Muscle of back (tissue), 13 donors: ENCODE results near the gene RDH8. TPM values are rescaled to one million over a fixed set of nuclear protein-coding genes. Genes with fewer than 3 reads are reported as not detected.

Source experiments
- DNase-seq, 3 donors: peaks; one replicate each; pipeline versions ENCODE4 v3.0.0 to v3.0.0-alpha.2; 2013
- long read RNA-seq, 9 donors: transcript quantifications; one replicate each; lab custom pipeline, GENCODE V29; 2026
- polyA plus RNA-seq, 10 donors: library from polyadenylated mRNA; unstranded; fragments of 120-200 nt; gene quantifications; one replicate each; pipeline ENCODE4 v1.2.1, GENCODE V29; 2013; ENCODE audit not compliant: insufficient read length in 10 of 10

The RDH8 gene, protein sequence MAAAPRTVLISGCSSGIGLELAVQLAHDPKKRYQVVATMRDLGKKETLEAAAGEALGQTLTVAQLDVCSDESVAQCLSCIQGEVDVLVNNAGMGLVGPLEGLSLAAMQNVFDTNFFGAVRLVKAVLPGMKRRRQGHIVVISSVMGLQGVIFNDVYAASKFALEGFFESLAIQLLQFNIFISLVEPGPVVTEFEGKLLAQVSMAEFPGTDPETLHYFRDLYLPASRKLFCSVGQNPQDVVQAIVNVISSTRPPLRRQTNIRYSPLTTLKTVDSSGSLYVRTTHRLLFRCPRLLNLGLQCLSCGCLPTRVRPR
- polyA plus RNA-seq = not detected
- long read RNA-seq, donor 1 = 0 reads
- long read RNA-seq, donor 2 = 0 reads
- long read RNA-seq, donor 3 = 0 reads
- long read RNA-seq, donor 4 = 0 reads
- long read RNA-seq, donor 5 = 0 reads
- long read RNA-seq, donor 6 = 0 reads
- long read RNA-seq, donor 7 = 0 reads
- long read RNA-seq, donor 8 = 0 reads
- long read RNA-seq, donor 9 = 0 reads

GRCh38 chr19:10013316-10013715 lies at the start of gene RDH8:
Gene RDH8 (plus strand): TSS chr19:10013483. CDS start chr19:10013498, 15 bp downstream.
- no peak for DNase-seq

DNA sequence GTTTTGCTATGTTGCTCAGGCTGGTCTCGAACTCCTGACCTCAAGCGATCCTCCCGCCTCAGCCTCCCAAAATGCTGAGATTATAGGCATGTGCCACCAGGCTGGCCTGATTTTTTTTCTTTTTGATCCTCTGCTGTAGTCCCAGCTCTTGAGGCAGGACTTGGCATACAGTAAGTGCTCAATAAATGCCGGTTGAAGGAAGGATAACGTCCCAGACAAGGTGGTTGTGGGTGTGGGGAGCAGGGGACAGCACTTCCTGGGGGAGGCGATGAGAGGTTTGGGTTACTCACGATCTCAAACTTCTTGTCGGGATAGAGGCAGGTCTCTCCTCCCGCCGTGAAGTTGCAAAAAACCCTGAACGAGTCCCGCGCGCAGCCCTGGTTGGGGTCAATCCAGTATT lies 47.3 kb upstream of the RDH8 start:
- DNase-seq = no peak

DNA sequence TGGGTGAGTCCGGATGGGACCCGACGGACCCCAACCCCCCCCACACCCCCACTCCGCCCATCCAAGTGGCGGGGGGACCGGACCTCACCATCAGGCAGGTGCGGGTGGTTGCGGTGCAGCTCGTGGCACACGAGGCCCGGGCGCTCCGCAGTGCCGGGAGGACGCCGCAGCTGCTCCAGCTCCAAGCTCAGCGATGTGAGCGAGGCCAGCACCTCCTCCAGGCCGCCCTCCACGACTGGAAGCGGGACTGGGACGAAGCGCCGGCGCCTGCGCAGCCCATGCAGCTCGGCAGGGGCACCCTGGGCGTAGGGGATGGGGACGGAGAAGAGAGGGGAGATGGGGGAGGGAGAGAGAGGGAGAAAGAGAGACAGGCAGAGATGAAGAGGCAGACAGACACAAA lies 46.8 kb upstream of the RDH8 start:
- no peak for DNase-seq

DNA sequence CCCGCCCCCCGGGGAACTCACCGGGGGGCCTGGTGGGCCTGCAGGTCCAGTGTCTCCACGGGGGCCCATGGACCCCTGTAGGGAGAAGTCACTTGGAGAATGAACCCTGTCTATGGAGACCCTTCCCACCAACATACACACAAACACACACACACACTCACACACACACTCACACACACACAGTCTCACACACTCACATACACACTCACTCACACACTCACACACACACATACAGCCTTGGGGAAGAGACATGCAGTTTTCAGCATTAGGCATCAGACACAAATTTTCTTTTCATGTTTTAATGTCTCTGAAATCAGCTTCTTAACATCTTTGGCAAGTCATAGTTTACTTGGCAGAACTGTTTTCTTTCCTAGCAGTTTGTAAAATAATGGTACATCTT lies 46.0 kb upstream of the RDH8 start:
- peak in 1 of 3 donors; percentile 32 for DNase-seq

- DNase-seq = no peak
Observed at GRCh38 chr19:9968820-9969687, 44.2 kb upstream of the RDH8 start.

DNA sequence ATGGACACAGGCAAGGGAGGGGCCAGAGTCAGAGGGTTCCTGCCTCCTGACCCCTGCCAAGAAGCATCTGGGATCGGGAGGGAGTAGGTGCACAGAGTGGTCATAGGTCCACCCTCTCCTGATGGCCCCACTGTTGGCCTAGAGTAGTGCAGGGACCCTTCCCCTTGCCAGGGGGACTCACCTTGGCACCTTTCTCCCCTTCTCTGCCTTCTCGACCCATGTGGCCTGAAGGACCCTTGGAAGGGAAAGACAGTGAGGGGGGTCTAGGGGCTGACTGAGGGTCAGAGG lies 43.7 kb upstream of the RDH8 start:
- no peak for DNase-seq

GRCh38 chr19:9970481-9970880 lies 42.8 kb upstream of the RDH8 start:
- no peak for DNase-seq

DNA sequence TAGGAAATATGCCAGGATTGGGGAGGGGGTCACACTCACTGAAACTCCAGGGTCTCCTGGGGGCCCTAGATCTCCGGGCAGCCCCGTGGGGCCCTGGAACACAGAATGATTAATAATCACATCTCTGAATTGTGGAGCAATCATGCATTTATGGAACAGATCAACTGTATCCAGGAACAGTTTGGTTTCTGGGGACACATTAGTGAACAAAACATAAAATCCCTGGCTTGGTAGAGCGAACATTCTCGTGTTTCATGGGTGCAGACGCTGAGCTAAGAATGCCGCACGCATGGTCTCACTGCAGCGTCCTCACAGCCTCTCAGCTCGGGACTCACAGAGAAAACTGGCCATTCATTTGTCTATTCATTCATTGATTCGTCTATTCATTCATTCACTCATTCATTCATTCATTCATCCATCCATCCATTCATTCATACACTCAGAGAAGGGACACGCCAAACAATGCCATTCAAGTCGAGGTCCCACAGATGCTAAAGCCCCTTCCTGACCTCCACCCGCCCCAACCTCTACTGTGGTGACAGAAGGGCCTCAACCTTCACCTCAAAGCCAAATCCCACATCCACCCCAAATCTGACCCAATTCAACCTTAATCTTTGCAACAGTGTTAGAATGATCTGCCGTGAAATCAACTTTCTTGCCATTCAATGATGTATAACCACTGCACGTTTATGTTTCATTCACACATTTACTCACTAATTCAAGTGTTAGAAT lies 42.0 kb upstream of the RDH8 start:
- peak in 1 of 3 donors; percentile 75 for DNase-seq

DNA sequence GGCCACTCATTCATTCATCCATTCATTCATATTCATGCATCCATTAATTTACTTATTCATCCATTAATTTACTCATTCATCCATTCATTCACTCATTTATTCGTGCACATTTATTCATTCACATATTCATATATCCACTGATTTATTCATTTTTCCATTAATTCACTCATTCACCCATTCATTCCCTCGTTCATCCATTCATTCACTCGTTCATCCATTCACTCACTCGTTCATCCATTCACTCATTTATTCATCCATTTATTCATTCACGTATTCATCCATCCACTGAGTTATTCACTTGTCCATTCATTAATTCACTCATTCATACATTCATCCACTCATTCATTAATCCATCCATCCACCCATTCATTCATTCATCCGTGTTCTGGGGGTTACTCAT lies 41.2 kb upstream of the RDH8 start:
- no peak for DNase-seq

- no peak for DNase-seq
Observed at GRCh38 chr19:9981406-9982260, 31.6 kb upstream of the RDH8 start.

DNA sequence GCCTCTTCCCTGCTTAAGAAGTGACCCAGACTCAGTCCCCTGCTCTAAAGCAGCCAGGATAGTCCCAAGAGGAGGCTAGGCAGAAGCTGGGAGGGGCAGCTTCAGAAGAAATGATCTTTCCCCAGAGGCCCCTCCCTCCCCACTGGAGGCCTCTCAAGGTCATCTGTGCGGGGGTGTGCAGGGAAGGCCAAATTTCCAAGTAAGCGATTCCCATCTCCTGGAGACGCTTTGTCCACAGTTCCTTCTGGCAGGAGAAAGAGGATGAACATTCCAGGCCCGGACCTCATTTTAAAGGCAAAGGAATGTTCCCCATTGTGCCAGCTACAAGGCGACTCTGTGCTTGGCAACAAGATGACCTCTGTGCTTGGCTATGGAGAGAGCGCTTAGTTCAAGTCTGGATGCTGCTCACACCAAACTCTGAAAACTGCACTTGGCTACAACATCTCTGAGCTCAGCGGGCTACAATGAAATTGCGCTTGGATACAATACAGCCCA lies 26.4 kb upstream of the RDH8 start:
- DNase-seq = peak; percentile 54 to 91 (median 87)

DNA sequence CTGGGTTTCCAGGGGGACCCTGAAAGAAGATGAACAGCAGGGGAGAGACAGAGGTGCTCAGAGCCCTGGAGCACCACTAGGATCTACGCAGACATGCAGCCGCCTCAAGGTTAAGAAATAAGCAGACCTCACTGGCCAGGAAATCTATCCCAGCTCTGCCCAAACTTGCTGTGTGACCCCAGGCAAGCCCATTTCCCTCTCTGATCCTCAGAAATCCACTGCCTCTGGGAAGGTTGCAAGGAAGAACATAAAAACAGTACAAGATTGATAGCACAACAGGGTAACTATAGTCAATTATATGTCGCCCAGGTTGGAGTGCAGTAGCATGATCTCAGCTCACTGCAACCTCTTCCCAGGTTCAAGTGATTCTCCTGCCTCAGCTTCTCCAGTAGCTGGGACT lies 23.8 kb upstream of the RDH8 start:
- DNase-seq = no peak

DNA sequence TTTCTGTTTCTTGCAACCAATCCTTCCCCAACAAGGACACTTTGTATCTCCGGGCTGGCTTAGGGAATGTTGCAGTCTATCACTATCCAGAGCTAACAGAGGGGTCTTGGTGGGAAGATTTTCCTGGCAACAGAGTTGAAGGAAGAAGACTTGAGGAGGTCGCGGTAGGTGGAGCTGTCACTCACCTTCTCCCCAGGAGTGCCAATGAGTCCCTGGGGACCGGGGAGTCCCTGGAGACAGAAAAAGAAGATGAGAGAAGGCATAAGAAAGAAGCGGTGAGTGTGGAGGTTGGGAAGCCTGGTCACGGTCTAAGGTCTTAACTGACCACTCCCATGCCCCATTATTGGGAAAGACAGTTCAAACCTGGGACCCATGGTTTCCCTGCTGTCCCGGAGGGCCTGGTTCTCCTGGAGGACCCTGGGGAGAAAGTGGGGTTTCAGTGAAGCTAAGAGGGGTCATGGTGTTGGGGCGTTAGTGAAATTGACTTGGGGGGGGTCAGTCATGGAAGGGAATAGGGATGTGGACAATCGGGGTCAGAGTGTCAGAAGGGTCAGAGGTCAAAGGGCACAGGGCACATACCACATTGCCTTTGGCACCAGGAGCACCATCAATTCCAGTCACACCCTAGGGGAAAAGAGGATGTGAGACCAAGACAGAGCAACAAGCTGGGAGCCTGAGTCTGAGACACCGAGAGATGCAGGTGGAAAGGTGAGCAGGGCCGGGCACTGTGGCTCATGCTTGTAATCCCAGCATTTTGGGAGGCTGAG lies 21.7 kb upstream of the RDH8 start:
- DNase-seq = no peak

GRCh38 chr19:9995084-9995483 lies 18.2 kb upstream of the RDH8 start:
- DNase-seq = no peak

DNA sequence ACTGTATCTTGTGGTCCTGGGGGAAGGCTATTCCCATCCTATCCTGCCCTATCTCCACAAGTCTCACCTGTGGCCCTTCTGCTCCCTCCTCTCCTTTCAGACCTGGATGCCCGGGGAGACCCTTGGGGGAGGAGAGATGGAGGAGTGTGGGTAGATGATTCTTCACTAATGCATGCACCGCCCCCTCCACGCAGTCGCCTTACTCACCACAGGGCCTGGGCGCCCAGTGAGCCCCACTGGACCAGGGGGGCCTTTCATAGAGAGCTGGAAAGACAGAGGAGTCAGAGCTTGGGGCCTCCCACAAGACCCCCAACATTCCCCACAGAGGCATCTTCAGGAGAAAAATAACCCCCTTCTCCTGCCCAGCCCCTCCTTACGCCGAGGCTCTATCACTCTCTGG lies 17.3 kb upstream of the RDH8 start:
- no peak for DNase-seq

GRCh38 chr19:9996541-9996940 lies 16.7 kb upstream of the RDH8 start:
- DNase-seq = no peak

DNA sequence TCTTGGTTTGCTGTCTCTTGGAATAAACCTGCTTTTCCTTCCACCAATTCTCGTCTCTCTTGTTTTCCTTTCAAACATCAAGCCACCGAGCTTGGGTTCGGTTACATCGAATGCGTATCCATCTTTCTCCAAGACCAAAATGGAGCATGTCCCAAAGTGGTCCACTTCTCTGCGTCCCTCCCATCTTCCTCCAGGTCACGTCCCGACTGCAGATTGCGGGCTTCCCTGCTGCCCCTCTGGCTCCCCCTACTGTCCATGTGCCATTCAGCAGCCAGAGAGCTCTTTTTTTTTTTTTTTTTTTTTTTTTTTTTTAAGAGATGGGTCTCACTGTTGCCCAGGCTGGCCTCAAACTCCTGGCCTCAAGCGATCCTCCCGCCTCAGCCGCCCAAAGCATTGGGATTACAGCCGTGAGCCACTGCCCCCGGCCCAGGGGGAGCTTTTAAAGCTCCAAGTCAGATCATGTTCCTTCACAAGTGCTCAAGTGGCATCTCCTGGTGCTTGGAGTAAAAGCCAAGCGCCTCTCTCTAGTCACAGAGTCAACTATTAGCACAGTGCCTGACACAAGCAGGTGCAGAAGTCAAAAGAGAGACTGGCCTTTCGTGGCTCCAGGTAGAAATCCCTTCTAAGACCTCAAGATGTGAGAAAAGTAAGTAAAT lies 13.0 kb upstream of the RDH8 start:
- DNase-seq = peak; percentile 58 to 85 (median 77)

DNA sequence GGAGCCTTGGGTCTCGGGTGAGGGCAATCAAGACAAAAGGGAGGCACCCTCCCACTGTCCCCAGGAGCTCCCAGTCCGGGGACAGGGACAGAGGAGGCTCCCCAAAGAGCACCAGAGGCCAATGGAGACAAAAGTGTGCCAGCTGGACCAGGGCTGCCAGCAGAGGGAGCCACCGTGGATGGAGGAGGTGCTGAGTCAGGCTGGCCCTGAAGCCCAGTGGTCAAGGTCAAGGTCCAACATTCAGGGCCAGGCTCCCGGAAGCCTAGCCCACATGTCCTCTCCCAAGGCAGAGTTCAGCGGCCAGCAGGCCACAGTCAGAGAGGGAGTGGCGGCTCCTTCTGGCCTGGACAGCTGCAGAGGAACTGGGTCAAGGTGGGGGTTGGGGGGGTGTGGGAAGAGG lies 11.4 kb upstream of the RDH8 start:
- DNase-seq = no peak

DNA sequence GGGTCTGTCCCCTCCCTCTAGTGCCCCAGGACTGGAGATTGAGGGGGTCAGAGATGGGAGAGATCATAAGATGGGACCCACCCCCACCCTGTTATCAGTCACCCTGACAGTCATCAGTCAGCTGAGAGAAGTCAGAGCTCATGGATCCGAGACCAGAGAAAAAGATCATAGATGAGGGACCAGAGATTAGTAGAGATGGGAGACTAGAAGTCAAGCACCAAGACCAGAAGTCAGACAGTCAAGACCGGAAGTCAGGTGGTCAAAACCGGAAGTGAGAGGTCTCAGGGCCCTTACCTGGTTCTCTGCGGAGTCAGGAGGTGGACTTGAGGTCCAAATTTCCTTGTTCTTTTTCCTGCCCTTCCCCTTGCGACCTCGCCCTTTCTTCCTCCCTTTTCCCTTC lies 10.0 kb upstream of the RDH8 start:
- no peak for DNase-seq

- DNase-seq = no peak
Observed at GRCh38 chr19:10004617-10005016, 8.7 kb upstream of the RDH8 start.
